HG02840 (cell line): ENCODE results near the gene C1QTNF1.
"Not testable (repeated sequence)": the region's sequence is repeated elsewhere in the genome, so short reads cannot be mapped to it uniquely, and the experiment has no call there.

Experiments
- ATAC-seq: cut with Tn5 transposase; IDR thresholded peaks from one replicate; pipeline ENCODE4 v1.9.1; 2021; ENCODE audit warnings: mild to moderate bottlenecking, moderate library complexity, moderate number of reproducible peaks; ENCODE audit not compliant: unreplicated experiment, low FRiP score

Gene C1QTNF1

DNA sequence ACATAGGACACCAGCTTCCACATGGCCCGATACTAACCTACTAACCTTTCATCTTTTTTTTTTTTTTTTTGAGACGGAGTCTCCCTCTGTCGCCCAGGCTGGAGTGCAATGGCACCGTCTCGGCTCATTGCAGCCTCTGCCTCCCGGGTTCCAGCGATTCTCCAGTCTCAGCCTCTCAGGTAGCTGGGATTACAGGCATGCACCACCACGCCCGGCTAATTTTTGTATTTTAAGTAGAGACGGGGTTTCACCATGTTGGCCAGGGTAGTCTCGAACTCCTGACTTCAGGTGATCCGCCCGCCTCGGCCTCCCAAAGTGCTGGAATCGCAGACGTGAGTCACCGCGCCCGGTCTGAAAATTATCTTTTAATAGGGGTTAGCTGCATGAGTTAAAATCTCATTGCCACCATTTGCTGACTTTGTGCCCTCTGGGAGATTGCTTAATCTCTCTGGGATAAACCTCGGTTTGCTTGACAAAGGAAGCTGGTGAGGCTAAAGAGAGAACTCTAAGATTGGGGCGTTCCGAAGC lies 50.2 kb downstream of the C1QTNF1 start:
- ATAC-seq = not testable (repeated sequence)

DNA sequence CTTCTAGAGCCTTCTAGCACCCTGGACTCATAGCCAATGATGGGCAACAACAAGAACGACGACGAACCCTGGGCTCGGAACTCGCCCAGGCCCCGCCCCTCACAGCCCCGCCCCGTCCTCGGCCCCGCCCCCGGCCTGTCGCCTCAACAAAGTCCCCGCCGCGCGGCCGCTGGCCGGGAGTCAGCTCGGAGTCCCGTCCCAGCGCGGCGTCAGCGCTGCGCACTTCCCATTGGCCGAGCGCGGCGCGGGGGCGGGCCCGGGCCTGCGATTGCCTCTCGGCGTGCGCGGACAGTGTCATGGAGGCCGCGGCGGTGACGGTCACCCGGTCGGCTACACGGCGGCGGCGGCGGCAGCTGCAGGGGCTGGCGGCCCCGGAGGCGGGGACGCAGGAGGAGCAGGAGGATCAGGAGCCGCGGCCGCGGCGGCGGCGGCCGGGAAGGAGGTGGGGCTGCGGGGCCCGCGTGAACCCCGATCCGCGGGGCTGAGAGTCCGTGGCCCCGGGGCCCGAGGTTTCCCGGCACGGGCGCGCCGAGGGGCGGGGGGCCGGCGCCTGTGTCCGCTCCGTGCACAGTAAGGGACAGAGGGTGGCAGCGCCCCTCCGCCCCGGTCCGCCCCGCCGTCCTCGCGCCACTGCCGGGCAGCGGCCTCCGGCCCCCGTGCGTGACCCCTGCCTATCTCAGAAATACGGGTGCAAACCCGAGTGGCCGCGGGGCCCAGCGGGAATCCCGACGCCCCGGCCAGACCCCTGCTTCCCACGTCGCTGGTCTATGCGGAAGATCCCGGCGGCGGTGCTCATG lies 50.9 kb downstream of the C1QTNF1 start, which contains the start of gene ENGASE:
Gene ENGASE (plus strand): TSS at position 176 of the 797 bp plus-strand sequence. CDS start 121 bp downstream, at position 297.
- peak; percentile 83 for ATAC-seq

DNA sequence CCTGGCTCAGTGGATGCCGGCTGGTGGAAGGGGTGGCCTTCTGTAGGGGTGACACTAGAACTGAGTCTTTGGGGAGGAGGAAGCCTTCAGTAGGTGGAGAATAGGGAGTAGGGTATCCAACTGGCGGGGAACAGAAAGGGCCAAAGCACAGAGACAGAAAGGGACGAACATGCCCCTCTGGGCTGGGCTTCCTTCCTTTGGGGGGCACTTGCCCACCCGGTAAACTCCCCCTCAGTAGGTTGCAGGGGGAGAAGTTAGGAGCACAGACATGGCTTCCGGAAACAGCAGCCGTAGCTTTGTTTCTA lies 51.4 kb downstream of the C1QTNF1 start:
- no peak for ATAC-seq

DNA sequence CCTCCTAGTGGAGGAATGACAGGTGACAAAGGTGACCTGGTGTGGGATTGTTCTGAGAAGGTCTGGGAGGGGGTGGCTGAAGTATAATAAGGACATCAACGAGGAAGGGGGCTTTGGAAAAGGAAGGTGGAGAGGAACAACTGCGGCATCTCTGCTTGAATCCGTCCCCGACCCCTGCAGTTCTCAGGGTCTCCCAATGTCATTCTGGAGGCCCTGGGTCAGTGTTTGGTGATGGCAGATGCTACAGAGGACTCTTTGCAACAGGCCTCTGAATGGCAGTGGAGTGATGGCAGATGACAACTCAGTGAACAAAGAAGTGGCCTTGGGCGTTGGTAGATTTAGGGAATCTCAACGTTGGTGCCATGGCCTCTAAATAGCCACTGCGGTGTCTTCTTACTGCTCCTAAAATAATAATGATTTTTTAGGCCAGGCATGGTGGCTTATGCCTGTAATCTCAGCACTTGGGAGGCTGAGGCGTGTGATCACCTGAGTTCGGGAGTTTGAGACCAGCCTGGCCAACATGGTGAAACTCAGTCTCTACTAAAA lies 52.0 kb downstream of the C1QTNF1 start:
- ATAC-seq = no peak

DNA sequence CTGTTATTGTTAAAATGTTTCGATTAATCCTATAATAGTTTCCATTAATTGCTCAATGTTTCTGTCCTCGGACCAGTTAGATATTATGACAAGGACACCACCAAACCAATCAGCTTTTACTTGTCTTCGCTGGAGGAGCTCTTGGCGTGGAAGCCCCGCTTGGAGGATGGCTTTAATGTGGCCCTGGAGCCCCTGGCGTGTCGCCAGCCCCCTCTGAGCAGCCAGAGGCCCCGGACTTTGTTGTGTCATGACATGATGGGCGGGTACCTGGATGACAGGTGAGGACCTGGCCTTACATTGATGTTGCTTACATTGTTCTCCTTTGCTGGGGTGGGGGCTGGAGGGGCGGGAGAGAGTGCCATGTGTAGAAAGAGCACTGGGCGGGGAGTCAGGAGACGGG lies 53.6 kb downstream of the C1QTNF1 start:
- no peak for ATAC-seq

DNA sequence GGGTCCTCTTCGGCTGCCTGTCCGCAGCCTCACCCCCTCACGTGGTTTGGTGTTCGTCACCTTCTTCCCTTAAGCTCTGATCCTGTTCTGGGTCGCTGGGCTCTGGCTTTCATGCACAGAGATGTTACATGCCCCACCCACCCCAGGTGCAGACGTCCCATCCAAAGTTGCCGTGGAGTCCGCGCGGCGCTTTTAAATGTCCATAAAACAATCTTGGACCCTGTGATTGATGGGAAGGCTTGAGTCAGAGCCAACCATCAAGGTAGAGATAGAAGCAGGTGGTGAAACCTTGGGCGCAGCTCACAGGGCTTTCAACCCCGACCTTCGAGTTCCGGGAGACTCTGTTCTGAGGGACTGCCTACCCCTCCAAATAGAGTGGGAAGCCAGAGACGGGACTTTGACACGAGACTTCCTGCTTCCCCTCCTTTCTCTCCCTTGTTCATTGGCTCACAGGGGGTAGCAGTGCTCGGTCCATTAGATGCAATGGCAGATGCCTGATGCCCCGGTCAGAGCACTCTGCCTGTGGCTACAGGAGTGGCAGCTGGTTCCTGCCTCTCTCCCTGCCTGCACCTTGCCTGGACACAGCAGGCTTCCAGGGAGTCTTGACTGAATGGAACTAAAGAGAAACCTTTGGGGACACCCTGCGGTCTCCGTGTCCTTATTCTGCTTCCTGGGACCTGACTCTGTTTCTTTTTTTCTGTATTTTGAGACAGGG lies 54.7 kb downstream of the C1QTNF1 start:
- no peak for ATAC-seq

DNA sequence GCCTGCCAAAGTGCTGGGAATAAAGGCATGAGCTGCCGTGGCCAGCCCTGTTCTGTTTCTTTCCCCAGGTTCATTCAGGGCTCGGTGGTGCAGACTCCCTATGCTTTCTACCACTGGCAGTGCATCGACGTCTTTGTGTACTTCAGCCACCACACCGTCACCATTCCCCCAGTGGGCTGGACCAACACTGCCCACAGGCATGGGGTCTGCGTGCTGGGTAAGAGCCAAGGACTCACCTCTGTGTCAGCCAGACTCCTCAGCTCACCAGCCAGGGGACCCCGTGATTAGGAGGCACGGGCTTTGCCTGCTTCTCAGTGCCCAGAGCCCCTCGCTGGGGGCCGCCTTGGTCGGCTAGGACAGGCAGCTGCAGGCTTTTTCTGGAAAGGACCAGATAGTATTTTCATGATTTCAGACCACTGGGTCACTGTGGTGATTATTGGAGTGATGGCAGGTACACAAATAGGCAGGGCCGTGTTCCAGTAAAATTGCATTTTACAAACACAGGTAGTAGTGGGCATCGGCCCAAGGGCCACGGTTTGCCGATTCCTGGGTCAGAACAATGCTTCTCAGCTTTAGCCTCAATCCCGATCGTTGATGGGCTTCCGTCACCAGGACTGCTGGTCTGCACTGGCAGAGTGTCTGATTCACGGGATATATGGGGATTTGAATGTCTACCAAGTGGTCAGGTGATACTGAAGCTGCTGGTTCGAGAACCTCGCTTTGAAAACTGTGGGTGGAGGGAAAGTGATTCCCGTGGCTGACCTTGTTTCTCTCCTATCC lies 55.6 kb downstream of the C1QTNF1 start:
- ATAC-seq = no peak

DNA sequence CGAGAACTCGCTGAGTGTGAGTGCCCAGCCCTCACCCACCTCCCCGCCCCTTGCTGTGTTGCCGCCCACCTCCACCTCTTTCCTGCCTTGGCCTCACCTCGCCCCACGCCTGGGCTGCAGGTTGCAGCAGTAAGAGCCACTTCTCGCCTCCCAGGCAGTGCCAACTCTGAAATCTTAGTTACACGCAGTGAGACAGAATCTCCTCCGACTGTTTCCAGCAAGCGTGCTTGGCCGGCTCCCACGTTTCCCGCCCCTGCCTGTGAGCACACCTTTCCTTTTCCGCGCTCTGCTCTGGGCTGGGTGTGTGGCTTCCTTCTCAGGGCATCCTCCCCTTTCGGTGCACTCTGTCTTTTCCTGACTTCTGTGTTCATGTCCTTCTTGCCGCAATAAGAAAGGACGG lies 56.4 kb downstream of the C1QTNF1 start:
- ATAC-seq = no peak

DNA sequence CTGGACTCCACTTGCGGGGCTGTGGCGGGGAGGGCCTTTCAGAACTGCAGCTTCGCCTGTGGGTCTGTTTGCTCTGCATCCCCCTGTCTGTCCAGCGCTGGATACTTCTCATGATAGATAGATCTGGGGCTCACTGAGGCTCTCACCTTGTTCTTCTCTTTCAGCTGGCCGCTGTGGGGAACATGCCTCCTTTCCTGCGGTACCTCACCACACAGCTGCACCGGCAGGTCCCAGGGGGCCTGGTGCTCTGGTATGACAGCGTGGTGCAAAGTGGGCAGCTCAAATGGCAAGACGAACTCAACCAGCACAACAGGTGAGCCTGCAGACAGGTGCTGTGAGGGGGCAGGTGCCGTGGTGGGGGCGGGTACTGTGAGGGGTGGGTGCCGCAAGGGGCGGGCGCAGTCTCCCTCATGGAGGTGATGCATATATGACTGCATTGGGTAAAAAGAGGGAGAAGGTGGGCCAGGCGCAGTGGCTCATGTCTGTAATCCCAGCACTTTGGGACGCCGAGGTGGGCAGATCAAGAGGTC lies 56.9 kb downstream of the C1QTNF1 start:
- ATAC-seq = no peak

DNA sequence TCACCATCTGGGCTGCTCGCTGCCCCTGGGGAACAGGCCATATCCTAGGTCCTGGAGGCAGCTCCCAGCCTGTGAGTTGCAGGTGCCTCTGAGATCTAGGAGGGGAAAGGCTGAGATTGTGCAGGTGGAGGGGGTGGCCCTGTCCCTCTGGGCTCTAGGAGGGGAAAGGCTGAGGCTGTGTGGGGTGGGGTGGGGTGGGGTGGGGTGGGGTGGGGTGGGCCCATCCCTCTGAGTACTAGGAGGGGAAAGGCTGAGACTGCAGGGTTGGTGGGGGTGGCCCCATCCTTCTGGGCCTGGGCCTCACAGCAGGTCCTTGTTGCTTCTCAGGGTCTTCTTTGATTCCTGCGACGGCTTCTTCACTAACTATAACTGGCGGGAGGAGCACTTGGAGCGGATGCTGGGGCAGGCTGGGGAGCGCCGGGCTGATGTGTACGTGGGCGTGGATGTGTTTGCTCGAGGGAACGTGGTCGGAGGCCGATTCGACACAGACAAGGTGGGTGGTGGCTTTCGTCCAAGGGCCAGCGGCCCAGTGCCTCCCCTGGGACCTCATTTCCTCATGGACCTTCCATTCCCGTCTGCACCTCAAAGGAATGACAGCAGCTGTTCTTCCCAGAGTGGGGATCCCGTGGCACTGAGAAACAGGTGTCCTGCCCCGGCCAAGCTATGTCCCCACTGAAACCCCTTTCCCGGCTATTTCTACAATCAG lies 57.8 kb downstream of the C1QTNF1 start:
- ATAC-seq = no peak

DNA sequence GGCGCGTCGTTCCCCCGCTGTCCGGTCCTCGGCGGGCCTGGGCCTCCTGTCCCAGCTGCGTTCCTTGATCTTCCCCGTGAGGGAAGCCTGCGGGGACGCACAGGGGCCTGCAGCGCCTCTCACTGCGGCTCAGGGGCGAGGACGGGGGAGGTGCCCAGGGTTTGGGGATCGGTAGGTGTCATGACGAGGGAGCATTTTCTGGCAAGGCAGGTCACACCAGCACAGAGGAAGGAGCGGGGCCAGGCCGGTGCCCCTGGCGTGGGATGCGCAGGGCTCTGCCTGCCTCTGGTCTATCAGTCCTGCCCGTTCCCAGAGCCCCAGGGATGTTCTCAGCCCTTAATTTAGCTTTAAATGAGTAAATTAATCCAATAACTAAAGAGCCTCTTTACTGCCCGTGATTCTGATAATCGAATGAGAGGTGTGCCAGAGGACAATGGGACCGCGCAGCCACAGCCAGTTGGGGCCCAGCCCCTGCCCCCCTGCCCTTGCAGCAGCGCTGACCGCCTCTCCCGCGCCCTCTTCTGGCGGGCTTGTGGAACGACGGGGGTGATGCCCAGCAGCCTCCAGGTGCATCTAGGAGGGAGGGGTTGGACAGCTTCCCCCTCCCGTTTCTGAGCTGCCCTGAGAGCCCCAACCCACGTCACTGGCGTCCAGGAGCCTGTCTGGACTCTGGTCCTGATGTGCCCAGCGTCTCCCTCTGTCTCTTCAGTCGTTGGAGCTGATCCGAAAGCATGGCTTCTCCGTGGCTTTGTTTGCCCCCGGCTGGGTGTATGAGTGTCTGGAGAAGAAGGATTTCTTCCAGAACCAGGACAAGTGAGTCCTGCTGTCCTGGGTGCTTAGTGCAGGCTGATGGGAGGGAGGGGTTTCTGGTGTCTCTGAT lies 58.6 kb downstream of the C1QTNF1 start:
- no peak for ATAC-seq

DNA sequence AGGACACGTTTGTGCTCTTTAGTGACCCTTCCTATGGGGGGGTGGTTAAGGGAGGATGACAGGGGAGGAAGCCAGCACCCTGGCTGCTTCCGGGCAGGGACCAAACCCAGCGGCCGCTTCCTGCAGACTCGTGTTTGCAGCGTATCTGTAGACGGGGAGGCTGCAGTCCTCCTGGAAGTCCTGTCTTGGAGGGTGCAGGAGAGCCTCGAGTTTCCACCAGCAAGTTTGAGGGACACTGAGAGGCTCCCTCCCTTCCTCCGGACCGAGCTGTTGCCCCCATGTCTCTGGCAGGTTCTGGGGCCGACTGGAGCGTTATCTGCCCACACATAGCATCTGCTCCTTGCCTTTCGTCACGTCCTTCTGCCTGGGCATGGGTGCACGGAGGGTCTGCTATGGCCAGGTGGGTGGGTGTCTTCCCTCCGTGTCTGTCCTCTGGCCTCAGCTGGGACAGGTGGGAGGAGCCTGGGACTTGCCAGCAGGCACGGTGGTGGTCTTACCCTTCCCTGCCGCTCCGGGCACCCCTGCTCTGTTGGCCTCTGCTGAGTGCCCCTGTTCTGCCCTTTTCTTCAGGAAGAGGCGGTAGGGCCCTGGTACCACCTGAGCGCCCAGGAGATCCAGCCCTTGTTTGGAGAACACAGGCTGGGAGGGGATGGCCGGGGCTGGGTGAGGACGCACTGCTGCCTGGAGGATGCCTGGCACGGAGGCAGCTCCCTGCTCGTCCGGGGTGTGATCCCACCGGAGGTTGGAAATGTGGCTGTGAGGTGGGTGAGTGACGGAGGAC lies 59.4 kb downstream of the C1QTNF1 start:
- no peak for ATAC-seq

DNA sequence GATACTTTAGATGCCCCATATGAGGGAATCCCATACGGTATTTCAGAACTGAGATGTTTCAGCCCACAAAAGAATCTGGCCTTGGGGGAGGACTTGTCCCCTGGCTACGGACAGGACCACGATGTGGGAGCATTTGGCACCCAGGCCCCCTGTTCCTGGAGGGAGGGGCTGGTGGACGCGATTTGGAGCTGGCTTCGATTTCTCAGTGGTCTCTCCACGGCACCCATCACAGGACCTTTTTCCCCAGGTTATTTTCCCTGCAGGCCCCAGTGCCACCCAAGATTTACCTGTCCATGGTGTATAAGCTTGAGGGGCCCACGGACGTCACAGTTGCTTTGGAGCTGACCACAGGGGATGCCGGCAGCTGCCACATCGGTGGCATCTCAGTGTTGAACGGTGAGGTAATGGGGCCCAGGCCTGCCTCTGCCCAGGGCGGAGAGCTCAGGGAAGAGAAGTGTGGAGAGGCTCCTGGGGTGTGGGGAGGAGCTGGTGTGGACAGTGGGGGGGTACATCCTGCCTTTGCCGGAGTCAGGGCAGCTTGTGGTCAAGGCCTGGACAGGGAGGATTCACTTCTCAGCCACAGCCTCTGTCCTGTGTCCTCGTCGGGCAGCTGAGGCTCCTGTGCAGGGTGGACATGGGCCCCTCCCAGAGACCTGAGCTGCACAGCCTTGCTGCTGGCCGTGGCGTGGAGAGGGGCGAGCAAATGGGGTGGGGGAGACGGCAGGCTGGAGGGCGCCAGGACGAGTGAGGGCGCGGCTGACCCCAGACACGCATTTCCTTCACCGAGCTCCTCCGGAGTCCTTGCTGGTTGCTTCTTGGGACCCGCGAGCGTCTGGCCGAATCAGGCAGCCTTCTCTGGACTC lies 60.6 kb downstream of the C1QTNF1 start:
- ATAC-seq = no peak

DNA sequence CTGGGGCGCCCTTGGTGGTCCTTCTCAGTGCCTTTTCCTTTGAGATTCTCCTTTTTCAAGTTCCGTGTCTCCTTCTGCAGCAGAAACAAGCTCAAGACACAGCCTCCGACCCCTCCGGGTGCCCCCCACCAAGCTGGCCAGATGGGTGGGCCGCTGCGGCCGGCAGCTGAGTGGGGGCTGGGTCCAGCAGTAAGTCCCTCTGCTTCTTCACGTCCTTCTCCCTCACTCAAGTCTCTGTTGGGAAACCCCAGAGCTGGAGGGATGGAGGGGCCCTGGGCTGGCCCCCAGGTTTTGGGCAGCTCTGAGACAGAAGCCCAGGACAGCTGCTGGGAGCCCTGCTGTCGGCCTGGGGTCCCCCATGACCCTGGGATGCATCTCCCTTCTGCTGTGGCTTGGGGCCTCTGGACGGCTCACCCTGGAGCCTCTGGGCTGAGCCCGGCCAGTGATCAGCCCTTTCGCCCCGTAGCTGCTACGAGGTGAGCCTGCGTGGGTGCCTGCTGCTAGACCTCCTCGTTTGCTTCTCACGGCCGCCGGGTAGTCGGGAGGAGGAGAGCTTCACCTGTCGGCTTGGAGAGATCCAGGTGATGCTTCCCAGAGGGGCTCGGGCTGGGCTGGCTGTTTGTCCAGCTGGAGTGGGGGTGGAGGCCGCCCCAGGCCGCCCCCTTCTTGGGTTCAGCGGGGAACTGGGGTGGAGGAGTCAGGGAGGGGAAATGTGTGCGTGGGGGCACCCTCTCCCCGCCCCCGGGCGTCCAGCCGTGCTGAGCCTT lies 61.4 kb downstream of the C1QTNF1 start:
- no peak for ATAC-seq

DNA sequence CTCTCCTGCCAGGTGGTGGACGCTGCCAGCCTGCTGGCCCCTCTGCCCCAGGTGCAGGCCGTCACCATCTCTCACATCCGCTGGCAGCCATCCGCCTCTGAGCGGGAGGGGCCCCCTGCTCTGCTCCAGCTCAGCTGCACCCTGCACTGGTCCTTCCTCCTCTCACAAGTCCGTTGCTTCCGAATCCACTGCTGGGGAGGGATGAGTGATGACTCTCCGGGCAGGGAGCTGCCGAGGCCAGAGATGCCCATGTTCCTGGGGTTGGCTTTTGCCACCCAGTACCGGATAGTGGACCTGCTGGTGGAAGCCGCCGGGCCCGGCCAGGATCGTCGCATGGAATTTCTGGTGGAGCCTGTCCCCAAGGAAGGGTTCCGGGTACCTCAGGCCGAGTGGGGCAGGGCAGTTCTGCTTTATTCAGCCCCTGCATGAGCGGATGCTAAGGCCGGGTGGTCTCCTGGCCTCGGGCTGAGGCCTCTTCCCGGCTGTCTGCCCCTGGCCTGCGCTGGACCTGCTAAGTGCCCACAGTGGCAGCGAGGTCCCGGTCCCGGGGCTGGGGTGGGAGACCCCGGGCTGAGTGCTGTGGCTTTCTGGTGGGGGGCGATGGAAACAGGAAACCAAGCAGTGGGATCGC lies 62.1 kb downstream of the C1QTNF1 start:
- ATAC-seq = no peak
